HepG2 (cell line): ENCODE data around the gene TRNP1. TPM values are rescaled to one million over a fixed set of nuclear protein-coding genes. Genes with fewer than 3 reads are reported as not detected.

Experiments
- ATAC-seq: fragments of 200-7000 bp; cut with Tn5 transposase; 3 replicates; pipeline ENCODE4 v1.9.1; 2020; ENCODE audit warnings: mild to moderate bottlenecking, moderate library complexity
- Bru-seq: library from RNA; stranded (reverse); fragments of 400-500 nt; gene quantifications from one replicate; lab custom pipeline; 2021; lab: Mats Ljungman, UMichigan
- BruChase-seq, 2 experiments: library from RNA; stranded (reverse); fragments of 400-500 nt; gene quantifications; one replicate each; lab custom pipeline; 2021; lab: Mats Ljungman, UMichigan
- BruUV-seq: library from RNA; stranded (reverse); fragments of 400-500 nt; replicated peaks from 2 replicates; lab custom pipeline; 2021; lab: Mats Ljungman, UMichigan
- CTCF ChIA-PET: fragments of 300-600 bp; formaldehyde crosslinking; extraction: SDS; loops from one replicate; lab custom pipeline; 2021; ENCODE audit warnings: low total read pairs, inconsistent platforms, low intra/inter-chr PET ratio; lab: Yijun Ruan, JAX
- POLR2A ChIA-PET: fragments of 350-600 bp; sonication (Branson Sonifier 250); formaldehyde crosslinking; loops from one replicate; lab custom pipeline; 2020; ENCODE audit warnings: antibody characterized with exemption, inconsistent platforms; lab: Yijun Ruan, JAX
- DNase-seq: peaks from one replicate; pipeline ENCODE4 v3.0.0-alpha.2; 2015; ENCODE audit warnings: low spot score
- FAIRE-seq: peaks from 3 replicates; lab custom pipeline; 2011; peaks lifted over from hg19 to GRCh38; lab: Jason Lieb, UNC
- H2AFZ ChIP-seq: one replicate; pipeline ENCODE4 v1.6.1; 2011; ENCODE audit warnings: low read length, inconsistent platforms
- H3K27ac ChIP-seq: fragments of 300-600 bp; 3 replicates; pipeline ENCODE4 v1.8.0; 2011; ENCODE audit warnings: mixed run types, mild to moderate bottlenecking, mixed read lengths, low read length, inconsistent platforms; ENCODE audit not compliant: insufficient read depth; ENCODE audit errors: extremely low read length
- H3K27me3 ChIP-seq, 2 experiments: fragments of 200-600 bp in 1 of 2; 2 replicates in 1 of 2; 3 replicates in 1 of 2; pipeline versions ENCODE4 v1.6.0 to v1.8.0; 2011; ENCODE audit warnings: low read length in 2 of 2, mild to moderate bottlenecking in 2 of 2, moderate library complexity in 2 of 2, inconsistent platforms in 1 of 2; ENCODE audit not compliant: insufficient read depth in 2 of 2, control insufficient read depth in 1 of 2
- H3K36me3 ChIP-seq, 2 experiments: fragments of 200-600 bp in 1 of 2; replicated peaks in 1 of 2; 2 replicates in 1 of 2; 3 replicates in 1 of 2; pipeline versions ENCODE4 v1.5.1 to v1.8.0; 2011; ENCODE audit warnings: low read length in 2 of 2, inconsistent platforms in 1 of 2; ENCODE audit not compliant: insufficient read depth in 2 of 2, control insufficient read depth in 1 of 2
- H3K4me1 ChIP-seq: 2 replicates; pipeline ENCODE4 v1.5.1; 2012; ENCODE audit warnings: low read length, inconsistent platforms; ENCODE audit not compliant: insufficient read depth
- H3K4me2 ChIP-seq: 2 replicates; pipeline ENCODE4 v1.6.0; 2011; ENCODE audit warnings: low read depth, low read length, inconsistent platforms
- H3K4me3 ChIP-seq, 3 experiments: fragments of 200-600 bp in 1 of 3; sonication (generic), shearing (Covaris generic) in 1 of 3; replicated peaks in 1 of 3; 2 replicates each; pipeline ENCODE4 v1.5.1; 2011 to 2016; ENCODE audit warnings: low read length in 3 of 3, inconsistent platforms in 2 of 3, low read depth in 2 of 3, mild to moderate bottlenecking in 2 of 3, control low read depth in 1 of 3, mixed read lengths in 1 of 3; ENCODE audit not compliant: insufficient read depth in 1 of 3
- H3K79me2 ChIP-seq: one replicate; pipeline ENCODE4 v1.6.1; 2011; ENCODE audit warnings: low read length, inconsistent platforms; ENCODE audit not compliant: insufficient read depth
- H3K9ac ChIP-seq: 2 replicates; pipeline ENCODE4 v1.6.0; 2011; ENCODE audit warnings: mild to moderate bottlenecking, low read depth, low read length, inconsistent platforms; ENCODE audit not compliant: insufficient read depth
- H3K9me3 ChIP-seq: 2 replicates; pipeline ENCODE4 v1.5.1; 2012; ENCODE audit warnings: mild to moderate bottlenecking, low read length
- H4K20me1 ChIP-seq: 2 replicates; pipeline ENCODE4 v1.6.0; 2011; ENCODE audit warnings: inconsistent platforms, mild to moderate bottlenecking, low read length, moderate library complexity; ENCODE audit not compliant: insufficient read depth
- CREM ChIP-seq, 2 experiments: sonication (generic) in 1 of 2; formaldehyde crosslinking in 1 of 2; IDR thresholded peaks; 2 replicates each; pipeline versions ENCODE4 v1.4.0 to v1.6.1; 2016 to 2020; ENCODE audit warnings: antibody characterized with exemption in 1 of 2, mild to moderate bottlenecking in 1 of 2, missing genetic modification reagents in 1 of 2
- NFRKB ChIP-seq: fragments of 450-650 bp; IDR thresholded peaks from 2 replicates; pipeline ENCODE4 v1.6.1; 2017
- YEATS2 ChIP-seq: sonication (generic); formaldehyde crosslinking; IDR thresholded peaks from 2 replicates; pipeline ENCODE4 v1.4.0; 2020; ENCODE audit warnings: missing genetic modification reagents, borderline replicate concordance
- ZFAT ChIP-seq: sonication (generic); formaldehyde crosslinking; conservative IDR thresholded peaks from 2 replicates; pipeline ENCODE4 v1.8.1; 2023; ENCODE audit warnings: missing genetic modification reagents, inconsistent platforms
- ZFY ChIP-seq: sonication (generic); formaldehyde crosslinking; IDR thresholded peaks from 2 replicates; pipeline ENCODE4 v1.4.0; 2020; ENCODE audit warnings: missing genetic modification reagents
- ZNF792 ChIP-seq: IDR thresholded peaks from 2 replicates; pipeline ENCODE4 v1.6.1; 2016
- WGBS: methylation state at CpG from one replicate; pipeline ENCODE4 v1.1.6; 2017; ENCODE audit warnings: low lambda C conversion rate; 5-methylcytosine and 5-hydroxymethylcytosine counted together
- in situ Hi-C: cut with HindIII; loops from 2 replicates; pipeline ENCODE4 v1.10.0; 2017; ENCODE audit warnings: low pct_unique_long_range_greater_than_20kb; ENCODE audit not compliant: extremely low pct_ligation_motif_present
- intact Hi-C: fragments of 100-400 bp; cut with micrococcal nuclease; formaldehyde crosslinking; loops from one replicate; pipeline ENCODE4 v1.10.0; 2022; ENCODE audit not compliant: unreplicated experiment
- long read RNA-seq, 2 experiments: library from RNA in 1 of 2; library from polyadenylated mRNA in 1 of 2; stranded (forward) in 1 of 2; unstranded in 1 of 2; transcript quantifications; one replicate each; pipeline ENCODE4 v2.0.0, GENCODE V29; 2019 to 2022
- polyA minus RNA-seq, 3 experiments: library from RNA; depleted of rRNA, polyadenylated mRNA; stranded (reverse); fragments of >200 nt; gene quantifications; 2 replicates each; pipeline ENCODE4 v1.2.3, GENCODE V29; 2011; ENCODE audit warnings: low replicate concordance in 1 of 3
- polyA plus RNA-seq, 8 experiments: library from polyadenylated mRNA; depleted of rRNA in 3 of 8; stranded (reverse) in 7 of 8; unstranded in 1 of 8; fragments of >200 nt; fragmentation: Illumina TruSeq in 4 of 8; extraction: Trizol in 4 of 8; gene quantifications; 2 replicates each; pipeline versions ENCODE4 v1.2.1 to v1.2.3, GENCODE V29; 2011 to 2016; ENCODE audit warnings: low read depth in 4 of 8, missing spikeins in 1 of 8, mixed read lengths in 1 of 8; ENCODE audit not compliant: insufficient read depth in 1 of 8
- total RNA-seq, 5 experiments: library from RNA; depleted of rRNA; stranded (reverse); fragments of >200 nt; fragmentation: Illumina TruSeq; extraction: Trizol; gene quantifications; 2 replicates each; pipeline ENCODE4 v1.2.3, GENCODE V29; 2016; ENCODE audit warnings: low read depth in 1 of 5
- TF ChIP-seq, protein P1 (sequence below): sonication (generic); IDR thresholded peaks from 2 replicates; pipeline ENCODE4 v1.6.1; 2016; ENCODE audit warnings: low read depth, borderline replicate concordance
- TF ChIP-seq, protein P2 (sequence below): sonication (generic); formaldehyde crosslinking; IDR thresholded peaks from 2 replicates; pipeline ENCODE4 v1.5.1; 2020; ENCODE audit warnings: mild to moderate bottlenecking, moderate library complexity, missing genetic modification reagents
- TF ChIP-seq, protein P3 (sequence below): sonication (generic); formaldehyde crosslinking; IDR thresholded peaks from 2 replicates; pipeline ENCODE4 v1.9.0; 2021; ENCODE audit warnings: missing genetic modification reagents, mild to moderate bottlenecking, borderline replicate concordance
- TF ChIP-seq, protein P4 (sequence below): IDR thresholded peaks from 2 replicates; pipeline ENCODE4 v1.6.1; 2016; ENCODE audit warnings: low read depth, borderline replicate concordance

The TRNP1 gene, protein sequence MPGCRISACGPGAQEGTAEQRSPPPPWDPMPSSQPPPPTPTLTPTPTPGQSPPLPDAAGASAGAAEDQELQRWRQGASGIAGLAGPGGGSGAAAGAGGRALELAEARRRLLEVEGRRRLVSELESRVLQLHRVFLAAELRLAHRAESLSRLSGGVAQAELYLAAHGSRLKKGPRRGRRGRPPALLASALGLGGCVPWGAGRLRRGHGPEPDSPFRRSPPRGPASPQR
- total RNA-seq (2016; rRNA removed; fragmentation: Illumina TruSeq; extraction: Trizol) (35.6 and 42.0 TPM in 2 replicates), polyA plus RNA-seq (2011; rRNA removed) (158 and 166 TPM in 2 replicates), polyA minus RNA-seq (2011; rRNA and poly(A)+ RNA removed; ENCODE audit: low replicate concordance) (0.21 and 97.7 TPM in 2 replicates), Bru-seq, nascent RNA (percentile 98 among the genes with signal in this experiment), BruChase-seq, experiment 1, labeled RNA remaining after a 6-hour chase (percentile 88 among the genes with signal in this experiment), BruChase-seq, experiment 2, labeled RNA remaining after a 2-hour chase (percentile 86 among the genes with signal in this experiment)
- 45.9 and 49.6 TPM in 2 replicates for total RNA-seq (2016; cell fraction: cytosol; rRNA removed; fragmentation: Illumina TruSeq; extraction: Trizol; ENCODE audit: low read depth)
- 32.9 and 43.5 TPM in 2 replicates for total RNA-seq (2016; cell fraction: insoluble cytoplasmic fraction; rRNA removed; fragmentation: Illumina TruSeq; extraction: Trizol)
- 78.4 and 79.4 TPM in 2 replicates for total RNA-seq (2016; cell fraction: membrane; rRNA removed; fragmentation: Illumina TruSeq; extraction: Trizol)
- total RNA-seq (2016; cell fraction: nucleus; rRNA removed; fragmentation: Illumina TruSeq; extraction: Trizol) = 20.2 and 26.8 TPM in 2 replicates
- 196 and 254 TPM in 2 replicates for polyA plus RNA-seq (2011; cell fraction: cytosol; rRNA removed)
- polyA plus RNA-seq (2011; cell fraction: nucleus; rRNA removed) = 52.2 and 66.1 TPM in 2 replicates
- polyA plus RNA-seq (2012) = 56.7 and 66.7 TPM in 2 replicates
- 79.2 and 85.4 TPM in 2 replicates for polyA plus RNA-seq (2016; cell fraction: cytosol; fragmentation: Illumina TruSeq; extraction: Trizol; ENCODE audit: low read depth)
- polyA plus RNA-seq (2016; cell fraction: insoluble cytoplasmic fraction; fragmentation: Illumina TruSeq; extraction: Trizol; ENCODE audit: low read depth) = 57.7 and 57.9 TPM in 2 replicates
- 101 and 110 TPM in 2 replicates for polyA plus RNA-seq (2016; cell fraction: membrane; fragmentation: Illumina TruSeq; extraction: Trizol; ENCODE audit: low read depth)
- 41.5 and 46.3 TPM in 2 replicates for polyA plus RNA-seq (2016; cell fraction: nucleus; fragmentation: Illumina TruSeq; extraction: Trizol; ENCODE audit: insufficient read depth, low read depth)
- 44.5 and 48.8 TPM in 2 replicates for polyA minus RNA-seq (2011; cell fraction: cytosol; rRNA and poly(A)+ RNA removed)
- polyA minus RNA-seq (2011; cell fraction: nucleus; rRNA and poly(A)+ RNA removed) = 41.1 and 55.3 TPM in 2 replicates
- long read RNA-seq, experiment 1, partial matches to known transcripts = 0 of 13 reads
- long read RNA-seq, experiment 1, other reads (novel, unspliced or antisense) = 11 of 13 reads
- long read RNA-seq, experiment 2, transcript TRNP1-201 (2 exons, 1,958 nt) = major isoform, 471 of 691 reads
- long read RNA-seq, experiment 2, transcript TRNP1-202 (2 exons, 575 nt) = minor isoform, 96 of 691 reads
- long read RNA-seq, experiment 2, partial matches to known transcripts = 0 of 691 reads
- long read RNA-seq, experiment 2, other reads (novel, unspliced or antisense) = 124 of 691 reads

DNA sequence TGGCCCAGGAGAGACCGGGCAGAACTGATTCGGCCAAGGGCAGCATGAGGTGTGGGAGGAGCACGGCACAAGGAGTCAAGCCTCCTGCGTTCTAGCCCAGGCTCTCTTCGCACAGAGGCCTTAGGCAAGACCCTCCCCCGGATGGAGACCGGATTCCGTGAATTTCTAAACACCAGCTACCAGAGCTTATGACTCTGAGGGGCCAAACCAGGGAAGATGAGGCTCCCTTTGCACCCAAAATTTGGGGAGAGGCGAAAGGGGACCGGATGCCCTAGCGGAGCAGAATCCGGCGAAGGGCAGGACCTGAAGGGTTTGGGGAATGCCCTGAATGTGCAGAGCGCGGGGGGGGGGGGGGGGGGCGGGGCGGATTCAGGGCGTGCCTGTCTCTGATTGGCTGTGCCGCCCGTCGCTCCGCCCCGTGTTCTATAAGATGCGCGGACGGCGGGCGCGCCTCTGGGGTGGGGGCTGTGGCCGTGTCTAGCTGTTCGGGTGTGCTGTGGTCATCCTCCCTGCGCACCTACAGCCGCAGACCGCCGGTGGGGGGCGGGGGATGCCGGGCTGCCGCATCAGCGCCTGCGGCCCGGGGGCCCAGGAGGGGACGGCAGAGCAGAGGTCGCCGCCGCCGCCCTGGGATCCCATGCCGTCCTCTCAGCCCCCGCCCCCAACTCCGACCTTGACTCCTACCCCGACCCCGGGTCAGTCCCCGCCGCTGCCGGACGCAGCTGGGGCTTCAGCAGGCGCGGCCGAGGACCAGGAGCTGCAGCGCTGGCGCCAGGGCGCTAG, at the start of gene TRNP1:
TSS of gene TRNP1 (plus strand) at position 456 of the 783 bp plus-strand sequence. CDS start at position 551, 95 bp downstream.
- peaks cover 34% of the 10 kb centered on the region for H3K79me2 ChIP-seq
- peaks cover 72% of the 10 kb centered on the region for H3K4me1 ChIP-seq
- peak within 1 kb of the TSS; percentile 92 to 97 (median 96) for H3K4me3 ChIP-seq
- 2% methylated on average over 19 of the region's 61 CpGs for WGBS
- CTCF ChIA-PET = no interaction called here
- no peaks in the 10 kb centered on the region; a peak in 1 of 5 replicates for H3K27me3 ChIP-seq
- POLR2A ChIA-PET = interaction anchor here (0.7 to 12.9 kb wide), 23 partner anchors 9 to 533 kb away, joined by 3 to 253 read pairs (median 5); partner anchors contain the start of genes GPATCH3, GPN2, KDF1 and NR0B2
- H3K4me2 ChIP-seq = peak within 1 kb of the TSS; percentile 99
- peak within 1 kb of the TSS; percentile 100 for H3K27ac ChIP-seq
- in situ Hi-C loops = loop anchor here (5.0 kb wide), 1 partner anchor 81 kb away; the partner anchor contains the start of gene NR0B2
- no peak within 1 kb of the TSS for H2AFZ ChIP-seq
- no peaks in the 10 kb centered on the region for H3K9me3 ChIP-seq
- peak; percentile 68 for FAIRE-seq
- intact Hi-C loops = loop anchor here (1.0 kb wide), 1 partner anchor 79 kb away; no protein-coding TSS in a partner anchor
- H3K36me3 ChIP-seq = 0 out of 5 replicates have a peak, but pooled peaks cover 1 to 3% of the 10 kb centered on the region in 2 experiments
- peak within 1 kb of the TSS; percentile 95 for H3K9ac ChIP-seq
- DNase-seq = peak; percentile 88
- BruUV-seq = no TSS peak
- H4K20me1 ChIP-seq = peaks cover 41% of the 10 kb centered on the region
- peak; percentile 54 for ATAC-seq
- TF ChIP-seq YEATS2 (CRISPR knock-in tag) (0 out of 2 replicates have a peak, but pooled peaks have one; percentile 28), CREM (IDR thresholded peaks at IDR 0.05) (peak; percentile 4; the same call in 1 of the 2 replicates), CREM (CRISPR knock-in tag; IDR thresholded peaks at IDR 0.05) (no peak), ZFY (peak; percentile 65), ZFAT (CRISPR knock-in tag) (no peak), NFRKB (no peak), ZNF792 (peak; percentile 72)
- TF ChIP-seq, protein P1, sequence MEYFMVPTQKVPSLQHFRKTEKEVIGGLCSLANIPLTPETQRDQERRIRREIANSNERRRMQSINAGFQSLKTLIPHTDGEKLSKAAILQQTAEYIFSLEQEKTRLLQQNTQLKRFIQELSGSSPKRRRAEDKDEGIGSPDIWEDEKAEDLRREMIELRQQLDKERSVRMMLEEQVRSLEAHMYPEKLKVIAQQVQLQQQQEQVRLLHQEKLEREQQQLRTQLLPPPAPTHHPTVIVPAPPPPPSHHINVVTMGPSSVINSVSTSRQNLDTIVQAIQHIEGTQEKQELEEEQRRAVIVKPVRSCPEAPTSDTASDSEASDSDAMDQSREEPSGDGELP = peak; percentile 73; the same call in 1 of the 2 replicates
- TF ChIP-seq, protein P2, sequence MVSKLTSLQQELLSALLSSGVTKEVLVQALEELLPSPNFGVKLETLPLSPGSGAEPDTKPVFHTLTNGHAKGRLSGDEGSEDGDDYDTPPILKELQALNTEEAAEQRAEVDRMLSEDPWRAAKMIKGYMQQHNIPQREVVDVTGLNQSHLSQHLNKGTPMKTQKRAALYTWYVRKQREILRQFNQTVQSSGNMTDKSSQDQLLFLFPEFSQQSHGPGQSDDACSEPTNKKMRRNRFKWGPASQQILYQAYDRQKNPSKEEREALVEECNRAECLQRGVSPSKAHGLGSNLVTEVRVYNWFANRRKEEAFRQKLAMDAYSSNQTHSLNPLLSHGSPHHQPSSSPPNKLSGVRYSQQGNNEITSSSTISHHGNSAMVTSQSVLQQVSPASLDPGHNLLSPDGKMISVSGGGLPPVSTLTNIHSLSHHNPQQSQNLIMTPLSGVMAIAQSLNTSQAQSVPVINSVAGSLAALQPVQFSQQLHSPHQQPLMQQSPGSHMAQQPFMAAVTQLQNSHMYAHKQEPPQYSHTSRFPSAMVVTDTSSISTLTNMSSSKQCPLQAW (CRISPR knock-in tag) = peak; percentile 69; the same call in 1 of the 2 replicates
- TF ChIP-seq, protein P3, sequence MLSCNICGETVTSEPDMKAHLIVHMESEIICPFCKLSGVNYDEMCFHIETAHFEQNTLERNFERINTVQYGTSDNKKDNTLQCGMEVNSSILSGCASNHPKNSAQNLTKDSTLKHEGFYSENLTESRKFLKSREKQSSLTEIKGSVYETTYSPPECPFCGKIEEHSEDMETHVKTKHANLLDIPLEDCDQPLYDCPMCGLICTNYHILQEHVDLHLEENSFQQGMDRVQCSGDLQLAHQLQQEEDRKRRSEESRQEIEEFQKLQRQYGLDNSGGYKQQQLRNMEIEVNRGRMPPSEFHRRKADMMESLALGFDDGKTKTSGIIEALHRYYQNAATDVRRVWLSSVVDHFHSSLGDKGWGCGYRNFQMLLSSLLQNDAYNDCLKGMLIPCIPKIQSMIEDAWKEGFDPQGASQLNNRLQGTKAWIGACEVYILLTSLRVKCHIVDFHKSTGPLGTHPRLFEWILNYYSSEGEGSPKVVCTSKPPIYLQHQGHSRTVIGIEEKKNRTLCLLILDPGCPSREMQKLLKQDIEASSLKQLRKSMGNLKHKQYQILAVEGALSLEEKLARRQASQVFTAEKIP (CRISPR knock-in tag) = no peak
- TF ChIP-seq, protein P4, sequence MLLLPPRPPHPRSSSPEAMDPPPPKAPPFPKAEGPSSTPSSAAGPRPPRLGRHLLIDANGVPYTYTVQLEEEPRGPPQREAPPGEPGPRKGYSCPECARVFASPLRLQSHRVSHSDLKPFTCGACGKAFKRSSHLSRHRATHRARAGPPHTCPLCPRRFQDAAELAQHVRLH (CRISPR knock-in tag) = peak; percentile 94; the same call in 1 of the 2 replicates
